Stimulated activated CD4-positive, alpha-beta T cell treated with anti-CD3 and anti-CD28 coated beads, Interleukin-4, amount 100 ng/mL, for 48 hours (primary cell): ENCODE measurements around the gene RUNX1.
A peak's percentile ranks its signal among the peaks of the same experiment; 100 is the strongest.

ENCODE experiments used
- DNase-seq, 2 donors: peaks; one replicate each; pipeline ENCODE4 v3.0.0-alpha.2; 2020; ENCODE audit warnings: low read depth in 2 of 2

The RUNX1 gene

DNA sequence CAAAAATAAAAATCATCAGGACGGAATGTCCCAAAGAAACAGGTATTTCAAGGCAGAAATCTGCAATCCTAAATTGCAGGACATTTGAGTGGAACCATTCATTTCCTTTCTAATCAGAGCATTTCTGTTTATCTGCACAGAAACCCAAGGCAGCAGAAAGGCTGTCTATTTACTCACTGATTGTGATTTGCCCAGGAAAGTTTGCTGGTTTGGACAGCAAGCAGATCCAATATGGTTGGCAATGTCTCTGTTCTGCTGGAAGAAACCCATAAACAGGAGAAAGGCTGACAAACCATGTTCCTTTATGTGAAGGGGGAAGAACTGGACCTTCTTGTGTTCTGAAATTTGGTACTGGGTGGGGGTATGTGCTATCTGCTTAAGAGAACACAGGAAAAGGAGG lies 260.2 kb downstream of the RUNX1 start:
- no peak for DNase-seq

DNA sequence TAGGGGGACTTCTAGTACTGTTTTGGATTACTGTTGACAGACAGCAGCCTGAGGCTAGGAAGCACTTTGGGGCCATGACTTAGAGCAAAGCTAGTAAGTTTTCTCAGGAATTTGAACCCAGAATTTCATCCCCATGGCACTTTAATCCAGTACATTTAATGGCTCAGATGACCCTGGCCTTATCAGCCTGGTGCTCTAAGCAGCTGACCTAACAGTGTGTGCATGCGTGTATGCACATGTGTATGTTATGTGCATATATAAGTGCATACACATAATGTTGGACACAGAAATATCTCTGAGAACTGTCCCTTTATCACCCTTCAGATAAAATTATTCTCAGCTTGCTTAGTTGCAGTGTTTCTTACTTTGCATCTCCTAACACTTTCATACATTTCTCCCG lies 265.3 kb downstream of the RUNX1 start:
- DNase-seq, result no peak

DNA sequence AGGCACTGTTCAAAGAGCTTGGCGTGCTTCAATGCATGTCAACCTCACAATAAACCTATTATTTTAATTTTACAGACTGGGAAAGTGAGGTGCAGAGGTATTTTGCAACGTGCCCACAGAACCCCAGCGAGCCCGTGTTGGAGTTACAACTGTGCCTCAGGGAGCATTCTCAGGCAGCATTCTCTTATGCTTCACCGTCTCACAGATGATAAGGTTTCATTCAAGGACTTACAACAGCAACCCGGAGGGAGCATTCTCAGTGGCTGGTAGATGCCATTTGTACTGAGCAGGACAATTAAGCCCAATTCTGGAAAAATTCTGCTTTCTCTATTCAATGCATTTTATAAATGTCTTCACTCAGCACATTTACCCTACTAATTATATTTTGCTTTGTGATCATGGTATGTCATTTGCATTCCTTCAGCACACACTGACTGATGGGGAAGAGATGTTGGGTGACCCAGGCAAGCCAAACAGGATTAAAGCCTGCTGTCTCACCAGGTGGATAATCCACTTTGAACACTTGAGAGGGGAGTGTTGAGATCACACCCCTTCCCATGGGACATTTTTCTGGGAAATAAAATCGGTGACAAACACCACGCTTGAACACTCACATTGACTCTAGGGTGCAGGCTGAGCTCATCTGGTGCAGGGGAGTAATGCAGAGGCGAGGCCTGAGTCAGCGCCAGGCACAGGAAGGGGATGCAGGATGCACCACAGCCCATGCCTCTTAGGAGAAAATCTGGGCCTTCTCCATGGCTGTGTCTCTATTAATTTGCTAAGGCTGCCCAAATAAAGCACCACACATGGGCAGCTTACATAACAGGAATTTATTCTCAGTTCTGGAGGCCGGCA lies 266.4 kb downstream of the RUNX1 start:
- no peak for DNase-seq

DNA sequence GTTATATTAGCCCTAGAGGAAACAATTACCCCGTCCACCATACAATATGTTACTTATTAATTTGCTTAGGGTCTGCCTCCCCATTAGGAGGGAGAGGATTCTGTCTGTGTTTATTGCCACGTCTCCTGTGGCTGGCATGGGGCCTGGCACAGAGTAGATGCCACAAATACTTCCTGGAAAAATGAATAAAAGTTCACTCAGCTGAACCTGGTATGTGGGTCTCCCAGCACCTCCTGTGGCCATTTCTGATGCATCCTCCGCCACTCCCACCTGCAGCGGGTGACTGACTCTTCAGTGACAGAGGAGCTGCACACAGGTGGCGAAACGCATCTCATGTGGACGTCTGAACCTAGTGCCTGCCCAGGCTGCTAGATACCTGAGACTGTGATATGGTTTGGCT lies 267.6 kb downstream of the RUNX1 start:
- no peak for DNase-seq

DNA sequence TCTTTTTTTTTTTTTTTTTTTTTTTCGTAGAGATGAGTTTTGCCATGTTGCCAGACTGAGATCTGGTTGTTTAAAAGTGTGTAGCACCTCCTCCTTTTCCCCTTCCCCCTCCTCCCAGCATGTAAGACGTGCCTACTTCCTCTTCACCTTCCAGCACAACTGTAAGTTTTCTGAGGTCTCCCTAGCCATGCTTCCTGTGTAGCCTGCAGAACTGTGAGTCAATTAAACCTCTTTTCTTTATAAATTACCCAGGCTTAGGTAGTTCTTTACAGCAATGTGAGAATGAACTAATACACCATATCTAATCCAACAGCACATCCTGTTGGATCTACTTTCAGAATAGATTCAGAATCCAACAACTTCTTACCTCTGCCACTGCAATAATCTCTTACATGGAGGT lies 269.2 kb downstream of the RUNX1 start:
- no peak for DNase-seq

DNA sequence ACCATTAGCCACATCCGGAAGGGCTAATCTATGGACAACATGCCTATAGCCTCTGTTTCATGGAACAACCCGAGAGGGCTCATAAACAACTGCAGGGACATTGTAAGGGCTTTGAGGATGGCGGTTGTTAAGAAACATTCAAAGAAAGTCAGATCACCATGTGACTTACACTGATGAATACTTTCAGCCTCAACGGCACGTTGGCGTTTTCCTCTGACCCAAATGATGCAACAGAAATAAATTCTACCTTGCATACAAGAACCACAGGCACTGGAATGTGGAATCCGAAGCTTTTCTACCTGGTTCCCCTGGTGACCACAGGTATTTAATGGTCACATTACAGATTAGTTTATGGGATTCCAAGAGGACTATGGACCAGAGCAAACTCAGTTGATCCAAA lies 273.3 kb downstream of the RUNX1 start:
- DNase-seq, result no peak

DNA sequence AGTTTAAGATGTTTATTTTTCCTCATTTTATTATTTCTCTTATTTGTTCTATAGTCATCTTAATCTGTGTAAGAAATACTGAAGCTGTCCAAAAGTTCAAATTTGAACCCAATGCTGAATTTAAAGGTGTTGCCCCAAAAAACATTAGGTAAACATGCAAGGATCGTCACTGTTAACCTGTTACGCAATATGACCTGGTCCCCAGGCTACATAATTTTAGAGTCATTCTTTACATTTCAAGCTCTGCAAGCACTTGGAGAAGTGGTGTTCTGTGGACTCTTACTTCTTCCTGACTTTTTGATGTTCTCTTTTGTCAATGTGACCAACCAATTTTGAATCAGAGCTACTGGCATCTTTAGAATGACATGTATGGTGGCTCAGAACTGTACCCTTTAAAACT lies 274.4 kb downstream of the RUNX1 start:
- no peak for DNase-seq

DNA sequence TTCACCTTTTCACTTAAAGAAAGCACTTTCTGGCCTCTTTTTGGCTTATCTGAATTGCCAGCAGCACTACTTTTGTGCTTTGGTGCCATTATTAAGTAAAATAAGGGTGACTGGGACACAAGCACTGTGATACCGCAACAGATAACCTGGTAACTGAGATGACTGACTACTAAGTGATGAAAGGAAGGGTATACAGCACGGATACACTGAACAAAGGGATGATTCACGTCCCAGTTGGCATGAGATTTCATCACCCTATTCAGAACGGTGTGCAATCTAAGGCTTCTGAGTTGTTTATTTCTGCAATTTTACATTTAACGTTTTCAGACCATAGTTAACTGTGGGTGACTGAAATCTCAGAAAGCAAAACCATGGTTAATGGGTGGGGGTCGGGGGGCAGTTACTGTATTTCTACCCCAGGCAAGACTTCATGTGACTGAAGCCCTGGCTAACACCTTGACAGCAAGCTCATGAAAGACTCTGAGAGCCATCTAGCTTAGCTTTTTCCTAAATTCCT lies 277.5 kb downstream of the RUNX1 start:
- DNase-seq, result no peak

DNA sequence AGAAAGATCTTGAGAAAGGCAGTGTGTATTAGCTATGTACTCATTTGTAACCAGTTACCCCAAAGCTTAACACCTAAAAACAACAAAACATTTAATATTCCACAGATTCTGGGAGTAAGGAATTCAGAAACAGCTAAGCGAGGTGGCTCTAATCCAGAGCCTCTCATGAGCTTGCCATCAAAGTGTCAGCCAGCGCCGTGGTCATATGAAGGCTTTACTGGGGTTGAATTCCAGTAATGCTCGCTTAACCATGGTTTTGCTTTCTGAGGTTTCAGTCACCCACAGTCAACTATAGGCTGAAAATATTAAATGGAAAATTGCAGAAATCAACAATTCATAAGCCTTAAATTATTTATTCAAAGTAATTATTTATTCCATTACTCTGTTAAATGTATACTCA lies 278.5 kb downstream of the RUNX1 start:
- DNase-seq, result no peak

DNA sequence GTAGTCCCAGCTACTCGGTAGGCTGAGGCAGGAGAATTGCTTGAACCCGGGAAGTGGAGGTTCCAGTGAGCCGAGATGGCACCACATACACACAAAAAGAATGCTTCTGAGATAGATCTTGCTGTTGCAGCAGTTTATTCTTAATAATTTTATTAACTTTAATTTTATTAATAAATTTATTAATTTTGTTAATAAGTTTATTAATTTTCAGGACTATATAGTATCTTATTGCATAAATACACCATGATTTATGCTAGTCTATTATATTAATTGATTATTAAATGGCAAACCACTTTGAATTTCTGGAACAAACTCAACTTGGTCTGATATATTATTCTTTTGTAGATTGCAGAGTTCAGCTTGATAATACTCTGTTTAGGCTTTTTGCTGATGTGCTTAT lies 280.8 kb downstream of the RUNX1 start:
- no peak for DNase-seq

DNA sequence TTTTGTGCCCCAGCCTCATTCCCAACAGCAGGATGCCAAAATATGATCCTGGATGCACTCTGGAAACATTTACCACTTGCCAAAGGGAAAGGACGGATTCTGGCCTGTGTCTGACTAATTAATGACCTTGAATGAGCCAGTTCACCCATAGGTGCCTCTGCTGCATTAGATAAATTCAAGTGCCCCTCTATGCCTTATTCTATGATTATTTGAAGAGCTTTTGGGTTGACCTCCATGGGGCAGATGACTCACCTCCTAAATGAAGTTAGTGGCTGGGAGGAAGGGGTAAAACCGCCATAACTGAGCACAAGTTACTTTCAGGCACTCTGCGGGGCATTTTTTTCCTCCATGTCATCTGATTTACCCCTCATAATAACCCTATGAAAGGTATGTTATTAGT lies 282.2 kb downstream of the RUNX1 start:
- DNase-seq, result no peak

DNA sequence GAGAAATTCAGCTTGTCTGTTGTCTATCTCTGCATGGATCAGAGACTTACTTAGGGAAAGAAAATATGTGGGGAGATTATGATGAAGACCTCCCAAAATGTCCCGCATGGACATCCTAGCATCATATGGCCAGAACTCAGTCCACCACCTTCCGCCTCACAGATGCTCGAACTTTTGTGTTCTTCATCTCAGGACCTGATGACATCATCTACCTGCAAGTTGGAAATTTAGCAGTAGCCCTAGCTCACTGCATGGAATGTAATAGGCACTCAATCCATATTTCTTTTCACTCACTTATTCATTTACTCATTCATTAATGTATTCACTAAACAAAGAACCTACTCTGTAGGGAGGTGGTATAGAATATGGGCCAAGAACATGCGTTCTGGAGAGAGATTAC lies 283.5 kb downstream of the RUNX1 start:
- no peak for DNase-seq

DNA sequence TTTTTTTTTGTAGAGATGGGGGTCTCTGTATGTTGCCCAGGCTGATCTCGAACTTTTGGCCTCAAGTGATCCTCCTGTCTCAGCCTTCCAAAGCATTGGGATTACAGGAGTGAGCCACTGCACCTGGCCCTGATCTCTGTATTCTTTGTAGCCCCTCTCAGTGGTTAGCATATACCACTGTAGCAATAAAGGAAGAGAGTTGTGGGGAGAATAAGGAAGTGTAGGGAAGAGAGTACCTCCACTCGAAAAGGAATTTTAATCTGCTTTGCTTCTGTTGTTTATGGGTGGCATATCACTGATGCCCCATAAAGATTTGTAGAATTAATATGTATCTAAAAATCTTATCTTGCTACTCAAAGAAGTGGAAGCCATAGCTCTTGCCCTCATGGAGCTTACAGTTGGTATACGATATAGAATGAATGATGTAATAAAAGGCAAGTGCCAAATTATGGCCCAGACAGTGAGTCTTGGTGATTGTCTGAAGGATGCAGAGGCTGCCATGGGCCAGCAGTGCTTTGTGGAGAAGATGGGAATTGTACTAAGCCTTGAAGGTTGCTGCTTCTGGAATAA lies 284.3 kb downstream of the RUNX1 start:
- DNase-seq, result no peak

DNA sequence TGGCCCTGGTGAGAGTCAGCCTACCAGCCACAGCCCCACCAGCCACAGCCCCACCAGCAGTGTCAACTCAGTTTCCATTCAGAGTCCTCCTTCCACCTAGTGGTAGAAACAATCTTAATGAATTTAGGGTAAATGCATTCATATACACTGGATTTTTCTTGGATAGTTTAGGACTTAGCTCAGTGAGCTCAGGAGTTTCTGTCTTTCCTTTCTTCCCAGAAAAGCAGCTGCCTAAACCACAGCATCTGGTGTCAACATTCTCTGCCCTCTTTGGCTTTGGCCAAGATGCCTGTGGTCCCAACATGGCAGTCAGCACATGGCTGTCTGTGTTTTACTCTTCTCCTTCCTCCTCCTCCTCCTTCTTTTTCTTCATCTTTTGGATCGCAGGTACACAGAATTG lies 286.3 kb downstream of the RUNX1 start:
- DNase-seq, result no peak

DNA sequence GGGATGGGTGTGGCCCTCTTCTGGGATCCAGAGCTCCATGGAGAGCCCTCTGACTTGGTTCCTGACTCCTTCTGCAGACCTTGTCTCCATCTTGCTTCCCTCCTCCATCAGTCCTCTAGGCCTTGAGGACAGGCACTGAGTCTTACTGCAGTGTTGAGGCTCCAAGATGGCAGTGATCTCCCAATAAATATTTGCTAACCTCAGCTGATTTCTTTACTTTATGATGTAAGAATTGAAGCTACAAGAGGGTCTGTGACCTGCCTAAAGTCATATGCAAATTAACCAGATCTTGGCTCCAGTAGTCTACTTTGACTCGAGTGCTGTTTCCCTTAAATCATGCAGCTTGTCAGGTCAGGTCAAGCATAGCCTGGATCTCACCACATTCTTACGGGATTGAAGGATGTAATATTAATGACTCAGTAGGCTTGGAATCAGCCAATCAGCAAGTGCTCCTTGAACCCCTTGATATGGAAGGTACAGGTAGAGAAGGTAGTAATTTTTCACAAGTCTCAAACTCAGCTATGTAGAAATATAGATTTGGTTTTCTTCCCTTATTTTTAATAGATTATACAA lies 287.3 kb downstream of the RUNX1 start:
- no peak for DNase-seq

DNA sequence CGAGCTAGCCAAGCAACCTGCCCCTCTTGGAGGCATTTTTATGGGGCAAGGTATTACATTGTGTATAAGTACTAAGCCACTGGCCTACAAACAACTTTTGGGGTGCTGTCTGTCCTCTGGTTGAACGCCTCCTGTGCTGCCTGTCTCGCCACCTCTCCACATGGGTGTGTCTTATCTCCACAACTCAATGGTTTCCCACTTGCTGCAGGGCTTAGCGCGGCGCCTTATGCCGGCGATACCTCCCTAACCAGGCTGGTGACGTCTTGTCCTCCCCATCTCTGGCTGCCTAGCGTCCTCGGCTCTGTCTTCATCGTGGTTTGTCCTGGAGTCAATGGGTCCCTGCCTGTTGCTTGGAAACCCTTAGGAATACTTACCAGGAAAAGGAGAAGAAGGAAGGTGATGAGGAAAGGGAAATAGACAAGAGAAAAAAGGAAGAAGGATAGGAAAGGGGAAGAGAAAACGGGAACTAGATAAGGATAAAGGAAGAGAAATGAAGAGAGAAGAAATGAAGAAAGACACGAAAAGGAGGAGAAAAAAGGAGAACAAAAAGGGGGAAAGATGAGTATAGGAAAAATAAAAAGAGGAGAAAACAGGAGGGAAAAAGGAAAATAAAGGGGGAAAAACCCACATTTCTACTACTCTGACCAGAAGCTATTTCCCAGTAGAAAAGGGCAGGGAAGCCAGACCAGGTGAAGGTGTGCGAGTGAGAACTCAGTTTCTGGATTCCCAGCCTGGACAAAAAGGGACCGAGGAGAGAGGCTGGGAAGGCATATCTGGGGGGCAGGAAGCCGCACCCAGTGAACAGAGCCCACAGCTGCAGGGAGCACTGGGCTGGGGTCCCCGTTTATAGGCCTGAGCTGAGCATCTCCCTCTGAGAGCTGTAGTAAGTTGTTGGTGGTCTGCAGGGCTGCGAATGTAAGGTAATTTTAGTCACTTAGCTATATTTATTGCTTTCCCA lies 294.1 kb downstream of the RUNX1 start:
- no peak for DNase-seq

DNA sequence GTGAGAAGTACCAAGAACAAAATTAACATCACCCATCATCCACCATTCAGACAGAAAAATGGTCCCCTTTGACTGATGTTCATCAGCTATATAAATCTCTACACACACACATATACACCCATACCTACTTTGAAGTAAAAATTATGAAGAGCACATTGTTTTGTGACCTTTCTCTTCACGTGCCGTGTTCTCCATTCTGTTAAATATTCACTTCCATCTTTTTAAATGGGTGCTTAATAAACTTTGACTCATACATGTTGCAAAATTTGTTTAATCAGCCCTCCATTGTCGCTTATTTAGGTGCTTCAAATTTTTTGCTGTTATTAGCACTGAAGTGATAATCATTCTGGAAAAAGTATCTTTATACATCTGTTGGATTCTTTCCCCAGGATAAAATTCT lies 300.2 kb downstream of the RUNX1 start:
- DNase-seq, result no peak

DNA sequence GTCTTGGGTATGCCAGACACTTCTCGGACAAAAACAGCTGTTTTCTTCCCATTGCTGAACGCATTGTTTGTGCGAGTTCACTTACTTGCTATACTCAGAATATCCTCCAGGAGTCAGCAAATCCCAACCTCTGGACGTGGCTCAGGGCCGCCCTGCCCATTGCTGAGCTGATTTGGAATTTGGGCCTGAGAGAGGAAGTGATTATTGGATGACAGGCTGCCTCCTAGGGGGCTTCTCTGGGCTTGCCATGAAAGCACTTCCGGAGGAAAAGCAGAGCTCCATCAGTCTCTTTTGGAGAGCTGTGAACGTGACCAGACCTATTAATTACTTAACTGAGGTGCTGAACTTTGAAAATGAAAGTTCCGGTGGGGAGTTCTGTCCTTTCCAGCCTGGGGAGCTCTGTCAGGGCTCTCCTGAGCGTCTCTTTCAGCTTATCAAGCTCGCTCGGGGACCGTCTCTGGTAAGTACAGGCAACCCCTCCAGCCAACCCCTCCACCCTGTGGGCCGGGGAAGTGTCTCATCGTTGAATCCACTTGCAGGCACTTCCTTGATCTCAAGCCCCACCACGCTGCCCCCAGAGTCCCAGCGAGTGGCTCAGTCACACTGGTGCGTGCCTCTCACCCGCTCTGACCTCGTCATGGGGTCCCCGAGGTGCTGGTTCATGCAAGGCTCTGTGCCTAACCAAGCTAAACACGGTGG lies 303.4 kb downstream of the RUNX1 start:
- DNase-seq, result peak; percentile 39 to 41

DNA sequence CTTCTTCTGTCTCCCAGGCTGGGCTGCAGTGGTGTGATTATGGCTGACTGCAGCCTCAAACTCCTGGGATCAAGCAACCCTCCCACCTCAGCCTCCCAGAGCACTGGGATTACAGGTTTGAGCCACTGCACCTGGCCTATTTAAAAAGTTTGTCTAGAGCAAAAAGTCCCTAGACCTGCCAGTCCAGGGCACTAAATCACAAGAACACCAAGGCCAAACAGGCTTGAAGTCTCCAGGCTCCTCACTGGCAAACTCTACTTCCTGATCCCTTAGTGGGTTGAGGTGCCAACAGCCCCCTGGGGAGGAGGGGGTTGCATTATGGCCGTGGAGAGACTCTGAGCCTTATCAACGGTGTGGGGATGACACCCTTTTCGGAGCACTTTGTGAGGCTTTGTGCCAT lies 304.3 kb downstream of the RUNX1 start:
- no peak for DNase-seq

DNA sequence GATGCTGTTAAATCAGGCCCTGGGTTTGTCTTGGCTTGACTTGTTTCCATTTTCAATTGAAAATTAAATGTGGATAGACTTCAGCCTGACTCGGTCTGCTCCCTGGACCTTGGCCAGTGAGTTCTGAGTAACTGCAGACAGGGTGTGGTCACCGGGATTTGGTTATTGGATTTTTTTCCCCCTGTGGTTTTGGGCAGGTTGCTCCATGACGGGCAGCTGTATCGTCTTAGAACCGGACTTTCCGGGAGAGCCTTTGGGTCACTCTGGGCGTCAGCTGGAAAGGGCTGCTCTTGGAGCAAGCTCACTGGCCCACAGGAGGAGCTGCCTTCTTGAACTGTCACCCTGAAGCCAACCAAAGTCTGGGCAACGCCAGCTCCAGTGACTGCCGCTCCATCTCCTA lies 305.3 kb downstream of the RUNX1 start:
- DNase-seq, result no peak

DNA sequence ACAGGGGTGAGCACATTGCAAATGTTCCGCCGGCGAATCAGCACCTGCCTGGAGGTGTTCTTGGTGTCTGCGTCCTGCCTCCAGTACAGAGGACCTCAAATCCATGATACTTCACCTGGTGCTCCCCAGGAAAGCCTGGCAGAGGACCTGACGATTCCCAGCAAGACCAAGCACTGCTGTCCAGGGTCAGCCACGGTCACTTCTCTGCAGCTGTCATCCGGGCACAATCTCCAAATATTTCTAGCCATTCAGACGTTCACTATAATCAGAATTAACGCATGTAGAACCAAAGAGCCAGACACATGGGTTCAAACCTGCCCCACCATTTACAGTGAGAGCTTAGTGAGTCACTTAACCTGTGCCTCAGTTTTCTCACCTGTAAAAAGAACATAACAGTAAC lies 305.8 kb downstream of the RUNX1 start:
- no peak for DNase-seq
